Thymus (tissue), 11 donors: Measurements from ENCODE around the gene RBM10. TPM values are rescaled to one million over a fixed set of nuclear protein-coding genes. Genes with fewer than 3 reads are reported as not detected.

ENCODE experiments used
- DNase-seq, 9 donors: peaks; one replicate each; pipeline ENCODE4 v3.0.0-alpha.2; 2013; ENCODE audit warnings: low spot score in 9 of 9, low read depth in 6 of 9, missing footprints in 1 of 9
- H3K27ac ChIP-seq, 2 donors: one replicate each; pipeline ENCODE4 v1.5.1; 2013; ENCODE audit warnings: control low read depth in 1 of 2, low read depth in 1 of 2, low read length in 1 of 2, mild to moderate bottlenecking in 1 of 2, moderate library complexity in 1 of 2
- H3K27me3 ChIP-seq, 2 donors: one replicate each; pipeline ENCODE4 v1.5.1; 2013; ENCODE audit warnings: low read length in 1 of 2; ENCODE audit not compliant: control insufficient read depth in 2 of 2, insufficient read depth in 1 of 2
- H3K36me3 ChIP-seq, 2 donors: one replicate each; pipeline ENCODE4 v1.5.1; 2013; ENCODE audit warnings: low read length in 1 of 2, mild to moderate bottlenecking in 1 of 2, moderate library complexity in 1 of 2; ENCODE audit not compliant: control insufficient read depth in 2 of 2, insufficient read depth in 2 of 2
- H3K4me1 ChIP-seq, 2 donors: one replicate each; pipeline ENCODE4 v1.5.1; 2013; ENCODE audit warnings: low read length in 2 of 2; ENCODE audit not compliant: control insufficient read depth in 2 of 2, insufficient read depth in 2 of 2
- H3K4me3 ChIP-seq, 2 donors: one replicate each; pipeline ENCODE4 v1.5.1; 2013; ENCODE audit warnings: low read length in 2 of 2, control low read depth in 1 of 2, mild to moderate bottlenecking in 1 of 2
- H3K9me3 ChIP-seq, 2 donors: one replicate each; pipeline ENCODE4 v1.5.1; 2013; ENCODE audit warnings: low read length in 1 of 2, mild to moderate bottlenecking in 1 of 2; ENCODE audit not compliant: control insufficient read depth in 2 of 2, insufficient read depth in 1 of 2
- WGBS: extraction: QIAGEN DNeasy Blood & Tissue Kit; methylation state at CpG from one replicate; pipeline ENCODE4 v1.1.7; 2013; 5-methylcytosine and 5-hydroxymethylcytosine counted together
- polyA plus RNA-seq: library from polyadenylated mRNA; stranded (reverse); fragments of 200-250 nt; gene quantifications from one replicate; pipeline ENCODE4 v1.2.3, GENCODE V29; 2013
- total RNA-seq: library from RNA; stranded (reverse); fragments of 120-200 nt; gene quantifications from one replicate; pipeline ENCODE4 v1.2.4, GENCODE V29; 2013
- donor health status: healthy.

The RBM10 gene
- total and polyA plus RNA-seq, 2 donors = 31.2 to 31.9 TPM

- H3K27me3 ChIP-seq = no peaks in the 10 kb centered on the region
- no peaks in the 10 kb centered on the region for H3K9me3 ChIP-seq
- H3K4me3 ChIP-seq = no peak overlapping the region
- H3K4me1 ChIP-seq = peaks cover 5 to 17% of the 10 kb centered on the region in 2 donors
- no peak overlapping the region for H3K27ac ChIP-seq
- 98% methylated on average over 17 of the region's 17 CpGs for WGBS
- H3K36me3 ChIP-seq = peaks cover 60 to 63% of the 10 kb centered on the region in 2 donors
- DNase-seq = no peak
Measured at GRCh38 chrX:47224266-47224895, 79.4 kb downstream of the RBM10 start.

DNA sequence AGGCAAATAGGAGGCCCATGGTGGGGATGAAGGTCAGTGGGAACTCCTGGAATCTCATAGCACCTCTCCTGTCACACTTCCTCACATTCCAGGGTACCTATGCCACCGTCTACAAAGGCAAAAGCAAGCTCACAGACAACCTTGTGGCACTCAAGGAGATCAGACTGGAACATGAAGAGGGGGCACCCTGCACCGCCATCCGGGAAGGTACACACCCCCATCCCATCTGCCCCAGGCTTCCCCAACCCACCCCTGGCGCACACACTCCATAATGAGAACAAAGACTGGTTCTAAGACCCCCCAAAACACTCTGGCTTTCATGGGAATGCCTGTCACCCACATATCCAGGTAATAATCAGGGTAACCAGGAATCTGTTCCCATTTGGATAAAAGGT is 79.9 kb downstream of the RBM10 start:
- WGBS = 96% methylated on average over 4 of the region's 4 CpGs
- no peaks in the 10 kb centered on the region for H3K9me3 ChIP-seq
- no peak for DNase-seq
- H3K27me3 ChIP-seq = no peaks in the 10 kb centered on the region
- no peak overlapping the region for H3K4me3 ChIP-seq
- peaks cover 3 to 12% of the 10 kb centered on the region in 2 donors for H3K4me1 ChIP-seq
- H3K36me3 ChIP-seq = peaks cover 62 to 67% of the 10 kb centered on the region in 2 donors
- no peak overlapping the region for H3K27ac ChIP-seq

- no peaks in the 10 kb centered on the region for H3K9me3 ChIP-seq
- no peaks in the 10 kb centered on the region for H3K4me1 ChIP-seq
- H3K36me3 ChIP-seq = peaks cover 59 to 67% of the 10 kb centered on the region in 2 donors
- over 99% methylated on average over 6 of the region's 6 CpGs for WGBS
- H3K4me3 ChIP-seq = no peak overlapping the region
- no peak overlapping the region for H3K27ac ChIP-seq
- DNase-seq = no peak
- H3K27me3 ChIP-seq = no peaks in the 10 kb centered on the region
Measured at GRCh38 chrX:47226071-47226470, 81.0 kb downstream of the RBM10 start.

- Histone ChIP-seq H3K9me3 (no peaks in the 10 kb centered on the region), H3K27me3 (no peaks in the 10 kb centered on the region), H3K27ac (no peak overlapping the region), H3K4me3 (no peak overlapping the region), H3K4me1 (no peaks in the 10 kb centered on the region), H3K36me3 (peaks cover 59 to 63% of the 10 kb centered on the region in 2 donors)
- 97% methylated on average over 19 of the region's 19 CpGs for WGBS
- DNase-seq = no peak
Measured at GRCh38 chrX:47226531-47227333, 81.7 kb downstream of the RBM10 start.

- 97% methylated on average over 9 of the region's 9 CpGs for WGBS
- Histone ChIP-seq H3K27ac (no peak overlapping the region), H3K4me3 (no peak overlapping the region), H3K9me3 (no peaks in the 10 kb centered on the region), H3K36me3 (peaks cover 59 to 63% of the 10 kb centered on the region in 2 donors), H3K4me1 (peaks cover 0 to 2% of the 10 kb centered on the region in 2 donors), H3K27me3 (no peaks in the 10 kb centered on the region)
- DNase-seq = no peak
Measured at GRCh38 chrX:47227334-47227583, 82.2 kb downstream of the RBM10 start.

GRCh38 chrX:47228550-47229270 is 83.7 kb downstream of the RBM10 start:
- Histone ChIP-seq H3K4me1 (peaks cover 0 to 7% of the 10 kb centered on the region in 2 donors), H3K9me3 (peaks cover 0 to 3% of the 10 kb centered on the region in 2 donors), H3K27me3 (peaks cover 0 to 5% of the 10 kb centered on the region in 2 donors), H3K27ac (no peak overlapping the region), H3K36me3 (peaks cover 49 to 54% of the 10 kb centered on the region in 2 donors), H3K4me3 (no peak overlapping the region)
- 98% methylated on average over 12 of the region's 12 CpGs for WGBS
- DNase-seq = no peak

- H3K36me3 ChIP-seq = peaks cover 42 to 47% of the 10 kb centered on the region in 2 donors
- no peak overlapping the region for H3K27ac ChIP-seq
- H3K27me3 ChIP-seq = peaks cover 0 to 6% of the 10 kb centered on the region in 2 donors
- peaks cover 0 to 7% of the 10 kb centered on the region in 2 donors for H3K4me1 ChIP-seq
- H3K4me3 ChIP-seq = no peak overlapping the region
- WGBS = 99% methylated on average over 6 of the region's 6 CpGs
- H3K9me3 ChIP-seq = peaks cover 0 to 3% of the 10 kb centered on the region in 2 donors
- DNase-seq = no peak
Measured at GRCh38 chrX:47229427-47229826, 84.4 kb downstream of the RBM10 start.

- no peak for DNase-seq
- Histone ChIP-seq H3K27ac (no peak overlapping the region), H3K4me1 (peaks cover 0 to 8% of the 10 kb centered on the region in 2 donors), H3K36me3 (peaks cover 33 to 38% of the 10 kb centered on the region in 2 donors), H3K27me3 (peaks cover 0 to 6% of the 10 kb centered on the region in 2 donors), H3K9me3 (peaks cover 0 to 3% of the 10 kb centered on the region in 2 donors), H3K4me3 (no peak overlapping the region)
- WGBS = 99% methylated on average over 5 of the region's 5 CpGs
Measured at GRCh38 chrX:47230136-47230868, 85.3 kb downstream of the RBM10 start.
